ENCODE results near the gene P2RY6.

DNA sequence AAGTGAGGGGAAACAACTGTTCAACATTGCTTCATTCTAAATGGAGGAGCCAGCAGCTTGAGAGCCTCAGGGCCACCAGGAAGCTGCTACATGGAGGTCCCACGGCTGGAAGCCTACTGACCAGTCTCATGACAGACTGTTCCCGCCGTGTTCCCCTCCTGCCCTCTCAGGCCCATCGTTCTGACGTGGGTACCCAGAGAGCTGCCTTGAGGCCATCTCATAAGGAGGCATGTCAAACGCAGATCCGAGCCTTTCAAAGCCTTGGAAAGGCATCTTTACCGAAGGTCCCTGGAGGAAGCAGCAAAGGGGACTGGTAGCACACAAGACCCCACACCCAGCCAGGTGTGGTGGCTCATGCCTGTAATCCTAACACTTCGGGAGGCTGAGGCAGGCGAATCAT, 27.6 kb downstream of the P2RY6 start:
- TF ChIP-seq POLR2A (IDR thresholded peaks at IDR 0.05), result no peak
- no peak for TF ChIP-seq CTCF (IDR thresholded peaks at IDR 0.05)

Measured in thyroid gland (tissue), 4 donors.